ENCODE data around the gene NUP54. TPM values are rescaled to one million over a fixed set of nuclear protein-coding genes. Genes with fewer than 3 reads are reported as not detected.

The NUP54 gene
- total RNA-seq, 4 donors from 2014 or later, result 32.2 to 58.0 (median 40.8) TPM

- WGBS, 2 donors (ENCODE audit: low coverage in 1 of 2), result 20 to 45% methylated on average over 6 of the region's 6 CpGs
Measured at GRCh38 chr4:76174216-76174615, 26.0 kb upstream of the NUP54 start.

GRCh38 chr4:76168688-76169087 lies 20.5 kb upstream of the NUP54 start:
- 93 to 100% methylated on average over 3 of the region's 3 CpGs for WGBS, 2 donors (ENCODE audit: low coverage in 1 of 2)
- no peaks in the 10 kb centered on the region for H3K9me3 ChIP-seq
- H3K4me1 ChIP-seq, result no peaks in the 10 kb centered on the region
- TF ChIP-seq CTCF (IDR thresholded peaks at IDR 0.05) (no peak), POLR2AphosphoS5 (IDR thresholded peaks at IDR 0.05) (no peak)
- H3K36me3 ChIP-seq, result peaks cover 3 to 99% of the 10 kb centered on the region in 2 donors
- no peaks in the 10 kb centered on the region for H3K27me3 ChIP-seq
- H3K4me3 ChIP-seq, result no peak overlapping the region
- ATAC-seq, result no peak
- no peak overlapping the region for H3K27ac ChIP-seq

More at GRCh38 chr4:76174216-76174615, 26.0 kb upstream of the NUP54 start:
- TF ChIP-seq POLR2AphosphoS5 (IDR thresholded peaks at IDR 0.05), result no peak
- TF ChIP-seq CTCF (IDR thresholded peaks at IDR 0.05), result no peak
- TF ChIP-seq POLR2A (IDR thresholded peaks at IDR 0.05), result no peak
- Histone ChIP-seq H3K9me3 (no peaks in the 10 kb centered on the region), H3K4me1 (peaks cover 0 to 11% (median 0%) of the 10 kb centered on the region in 3 donors), H3K4me3 (no peak overlapping the region), H3K27ac (peak overlapping the region in 1 of 4 donors; percentile 2), H3K27me3 (no peaks in the 10 kb centered on the region), H3K36me3 (peaks cover 0 to 88% of the 10 kb centered on the region in 2 donors)
- ATAC-seq, result no peak

GRCh38 chr4:76166480-76166879 lies 18.3 kb upstream of the NUP54 start:
- H3K36me3 ChIP-seq, result peaks cover 6 to 99% of the 10 kb centered on the region in 2 donors
- no peak for TF ChIP-seq POLR2AphosphoS5 (IDR thresholded peaks at IDR 0.05)
- no peak for TF ChIP-seq POLR2A (IDR thresholded peaks at IDR 0.05)
- TF ChIP-seq CTCF (IDR thresholded peaks at IDR 0.05), result no peak
- no peak for TF ChIP-seq EP300 (IDR thresholded peaks at IDR 0.05)
- WGBS, 2 donors (ENCODE audit: low coverage in 1 of 2), result 81 to 90% methylated on average over 3 of the region's 3 CpGs

GRCh38 chr4:76160355-76160754 lies 12.2 kb upstream of the NUP54 start:
- H3K4me1 ChIP-seq, result peaks cover 0 to 7% (median 0%) of the 10 kb centered on the region in 3 donors
- H3K9me3 ChIP-seq, result no peaks in the 10 kb centered on the region
- WGBS, 2 donors (ENCODE audit: low coverage in 1 of 2), result 44 to 61% methylated on average over 2 of the region's 2 CpGs
- H3K36me3 ChIP-seq, result peaks cover 5 to 79% of the 10 kb centered on the region in 2 donors
- H3K4me3 ChIP-seq, result no peak overlapping the region
- ATAC-seq, result no peak
- no peak overlapping the region for H3K27ac ChIP-seq
- no peaks in the 10 kb centered on the region for H3K27me3 ChIP-seq
- TF ChIP-seq POLR2AphosphoS5 (IDR thresholded peaks at IDR 0.05) (no peak), POLR2A (IDR thresholded peaks at IDR 0.05) (no peak), EP300 (IDR thresholded peaks at IDR 0.05) (no peak), CTCF (IDR thresholded peaks at IDR 0.05) (no peak)

More at GRCh38 chr4:76166480-76166879, 18.3 kb upstream of the NUP54 start:
- H3K9me3 ChIP-seq, result no peaks in the 10 kb centered on the region
- no peak for ATAC-seq
- no peak overlapping the region for H3K4me3 ChIP-seq
- H3K4me1 ChIP-seq, result no peaks in the 10 kb centered on the region
- H3K27ac ChIP-seq, result no peak overlapping the region
- H3K27me3 ChIP-seq, result no peaks in the 10 kb centered on the region

- H3K9me3 ChIP-seq, result no peaks in the 10 kb centered on the region
- H3K27me3 ChIP-seq, result no peaks in the 10 kb centered on the region
- ATAC-seq, result no peak
- H3K36me3 ChIP-seq, result peaks cover 2 to 43% of the 10 kb centered on the region in 2 donors
- H3K4me3 ChIP-seq, result no peak overlapping the region
- peaks cover 0 to 7% (median 0%) of the 10 kb centered on the region in 3 donors for H3K4me1 ChIP-seq
- TF ChIP-seq POLR2AphosphoS5 (IDR thresholded peaks at IDR 0.05), result no peak
- no peak for TF ChIP-seq POLR2A (IDR thresholded peaks at IDR 0.05)
- no peak for TF ChIP-seq EP300 (IDR thresholded peaks at IDR 0.05)
- TF ChIP-seq CTCF (IDR thresholded peaks at IDR 0.05), result no peak
- H3K27ac ChIP-seq, result no peak overlapping the region
- 0 to 11% methylated on average over 2 of the region's 2 CpGs for WGBS, 2 donors (ENCODE audit: low coverage in 1 of 2)
Measured at GRCh38 chr4:76156635-76157034, 8.4 kb upstream of the NUP54 start.

All from gastroesophageal sphincter (tissue), 4 donors.